Activated T-cell treated with anti-CD3 and anti-CD28 coated beads, Interleukin-2, amount 50 U/mL, for 72 hours (primary cell): ENCODE data around the gene ORMDL3. TPM values are rescaled to one million over a fixed set of nuclear protein-coding genes. Genes with fewer than 3 reads are reported as not detected.

Experiments
- ATAC-seq, 2 donors: fragments of 150-1000 bp; cut with Tn5 transposase; replicated peaks in 1 of 2; 2 replicates each; pipeline ENCODE4 v1.10.0; 2021; ENCODE audit warnings: moderate library complexity in 2 of 2, mild to moderate bottlenecking in 1 of 2
- DNase-seq, 2 donors: peaks; one replicate each; pipeline ENCODE4 v3.0.0; 2021 to 2022; ENCODE audit warnings: mixed read lengths in 1 of 2
- H3K27ac Mint-ChIP-seq: one replicate; pipeline ENCODE4 v1.8.0; 2022; ENCODE audit warnings: mild to moderate bottlenecking, moderate library complexity, mixed read lengths
- H3K27me3 Mint-ChIP-seq: one replicate; pipeline ENCODE4 v1.8.0; 2022; ENCODE audit warnings: low read depth, mixed read lengths
- H3K36me3 Mint-ChIP-seq, 2 donors: one replicate each; pipeline ENCODE4 v1.8.0; 2022; ENCODE audit warnings: mixed read lengths in 2 of 2, mild to moderate bottlenecking in 1 of 2; ENCODE audit not compliant: insufficient read depth in 2 of 2
- H3K4me1 Mint-ChIP-seq: one replicate; pipeline ENCODE4 v1.8.0; 2022; ENCODE audit warnings: low read depth, mixed read lengths
- H3K4me3 Mint-ChIP-seq, 2 donors: one replicate each; pipeline ENCODE4 v1.8.0; 2022; ENCODE audit warnings: mild to moderate bottlenecking in 2 of 2, mixed read lengths in 2 of 2, moderate library complexity in 2 of 2
- H3K9me3 Mint-ChIP-seq, 2 donors: one replicate each; pipeline ENCODE4 v1.8.0; 2022; ENCODE audit warnings: mixed read lengths in 2 of 2
- total RNA-seq, 2 donors: library from RNA; stranded (reverse); gene quantifications; one replicate each; pipeline ENCODE4 v1.2.3, GENCODE V29; 2022

Gene ORMDL3
- total RNA-seq, 2 donors from 2014 or later: 104 to 114 TPM

DNA sequence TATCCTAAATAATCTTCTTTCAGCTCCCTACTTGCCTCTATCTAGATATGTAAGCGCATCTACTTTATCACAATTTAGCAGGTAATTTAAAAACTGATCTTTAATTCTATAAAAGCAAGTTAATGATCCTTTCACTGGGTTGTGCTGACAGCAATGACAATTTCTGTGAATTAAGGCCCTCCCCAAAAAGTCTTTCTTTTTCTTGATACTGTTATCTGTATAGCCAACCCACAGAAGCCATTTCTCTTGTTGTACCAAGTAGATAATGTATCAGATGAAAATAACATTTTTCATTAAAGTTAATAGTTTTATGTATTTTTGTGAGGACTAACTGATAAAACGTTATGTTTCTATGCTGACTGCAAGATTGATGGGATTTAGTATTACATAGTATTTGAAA is 55.6 kb downstream of the ORMDL3 start:
- DNase-seq (no peak), ATAC-seq (no peak)
- H3K9me3 Mint-ChIP-seq: no peaks in the 10 kb centered on the region
- no peak overlapping the region for H3K27ac Mint-ChIP-seq
- H3K27me3 Mint-ChIP-seq: peaks cover 4% of the 10 kb centered on the region
- H3K4me3 Mint-ChIP-seq: no peak overlapping the region
- peaks cover 0 to 2% of the 10 kb centered on the region in 2 donors for H3K36me3 Mint-ChIP-seq
- H3K4me1 Mint-ChIP-seq: peaks cover 13% of the 10 kb centered on the region

Other genes starting within 250 kb of the ORMDL3 start
- gene PGAP3, start 239.5 kb downstream of the ORMDL3 start, total RNA-seq: 10 to 100 TPM in 1 of 2 donors, 1 to 10 TPM in 1; 8.5 to 12.8 TPM
- 10 to 100 TPM in 1 of 2 donors, 1 to 10 TPM in 1; 8.2 to 12.1 TPM for gene ERBB2, start 227.5 kb downstream of the ORMDL3 start, total RNA-seq
- 10 to 100 TPM; 39.4 to 40.1 TPM for gene MIEN1, start 197.1 kb downstream of the ORMDL3 start, total RNA-seq
- 1 to 10 TPM; 3.5 to 6.0 TPM for gene GRB7, start 189.7 kb downstream of the ORMDL3 start, total RNA-seq
- gene IKZF3, start 63.3 kb downstream of the ORMDL3 start, total RNA-seq: 10 to 100 TPM; 70.7 to 78.9 TPM
- under 1 TPM; 0.36 to 0.81 TPM for gene ZPBP2, start 59.4 kb downstream of the ORMDL3 start, total RNA-seq
- 10 to 100 TPM; 57.0 to 58.0 TPM for gene GSDMB, start 9.0 kb downstream of the ORMDL3 start, total RNA-seq
- gene LRRC3C, start 131 bp upstream of the ORMDL3 start, total RNA-seq: not detected
- gene GSDMA, start 35.4 kb upstream of the ORMDL3 start, total RNA-seq: 1 to 10 TPM; 2.1 to 4.6 TPM
- 100 to 1,000 TPM in 1 of 2 donors, 10 to 100 TPM in 1; 95.5 to 103 TPM for gene PSMD3, start 53.2 kb upstream of the ORMDL3 start, total RNA-seq
- not detected for gene CSF3, start 87.8 kb upstream of the ORMDL3 start, total RNA-seq
- 10 to 100 TPM; 82.6 to 97.0 TPM for gene MED24, start 126.8 kb upstream of the ORMDL3 start, total RNA-seq
- 10 to 100 TPM; 12.2 to 14.7 TPM for gene THRA, start 135.4 kb upstream of the ORMDL3 start, total RNA-seq
- gene NR1D1, start 173.0 kb upstream of the ORMDL3 start, total RNA-seq: 1 to 10 TPM; 4.5 to 6.3 TPM
- gene MSL1, start 194.4 kb upstream of the ORMDL3 start, total RNA-seq: 100 to 1,000 TPM; 115 to 121 TPM
- gene CASC3, start 212.9 kb upstream of the ORMDL3 start, total RNA-seq: 100 to 1,000 TPM; 106 to 144 TPM
- 1 to 10 TPM; 3.0 to 6.6 TPM for gene RAPGEFL1, start 249.9 kb upstream of the ORMDL3 start, total RNA-seq